Measurements from ENCODE around the gene RPL19.
"Not testable (repeated sequence)": the region's sequence is repeated elsewhere in the genome, so short reads cannot be mapped to it uniquely, and the experiment has no call there.

Gene RPL19

GRCh38 chr17:39200070-39200879 lies at the start of gene RPL19:
TSS of gene RPL19 (plus strand) at chr17:39200283. CDS start at chr17:39200345, 62 bp downstream.
- no peak for DNase-seq

- no peak for DNase-seq
Measured at GRCh38 chr17:39150795-39151149, 49.3 kb upstream of the RPL19 start.

GRCh38 chr17:39151150-39151942 lies 48.7 kb upstream of the RPL19 start, which contains the start of gene PLXDC1:
TSS of gene PLXDC1 (minus strand) at chr17:39151637. CDS start at chr17:39151437, 200 bp downstream.
- no peak for DNase-seq

GRCh38 chr17:39151943-39152818 lies 47.9 kb upstream of the RPL19 start:
- DNase-seq: peak; percentile 73

- peak; percentile 89 for DNase-seq
Measured at GRCh38 chr17:39153599-39154051, 46.5 kb upstream of the RPL19 start.

- DNase-seq: no peak
Measured at GRCh38 chr17:39155654-39156053, 44.4 kb upstream of the RPL19 start.

- DNase-seq: no peak
Measured at GRCh38 chr17:39156491-39156890, 43.6 kb upstream of the RPL19 start.

- DNase-seq: no peak
Measured at GRCh38 chr17:39158623-39159022, 41.5 kb upstream of the RPL19 start.

GRCh38 chr17:39161962-39162361 lies 38.1 kb upstream of the RPL19 start:
- DNase-seq: no peak

GRCh38 chr17:39164675-39165143 lies 35.4 kb upstream of the RPL19 start:
- peak; percentile 55 for DNase-seq

GRCh38 chr17:39165178-39165840 lies 34.8 kb upstream of the RPL19 start:
- DNase-seq: no peak

- DNase-seq: no peak
Measured at GRCh38 chr17:39165841-39166349, 34.2 kb upstream of the RPL19 start, which contains the start of gene ARL5C. TSS of gene ARL5C (minus strand) at chr17:39166161. CDS start at chr17:39165760, 401 bp downstream.

GRCh38 chr17:39166437-39167335 lies 33.4 kb upstream of the RPL19 start:
- no peak for DNase-seq

GRCh38 chr17:39167476-39167875 lies 32.6 kb upstream of the RPL19 start:
- no peak for DNase-seq

- DNase-seq: not testable (repeated sequence)
Measured at GRCh38 chr17:39168503-39168902, 31.6 kb upstream of the RPL19 start.

- no peak for DNase-seq
Measured at GRCh38 chr17:39169101-39169500, 31.0 kb upstream of the RPL19 start.

GRCh38 chr17:39169518-39169917 lies 30.6 kb upstream of the RPL19 start:
- DNase-seq: no peak

- no peak for DNase-seq
Measured at GRCh38 chr17:39170109-39170508, 30.0 kb upstream of the RPL19 start.

GRCh38 chr17:39170558-39170957 lies 29.5 kb upstream of the RPL19 start:
- DNase-seq: no peak

- DNase-seq: no peak
Measured at GRCh38 chr17:39171933-39172332, 28.1 kb upstream of the RPL19 start.

- no peak for DNase-seq
Measured at GRCh38 chr17:39173080-39173479, 27.0 kb upstream of the RPL19 start.

All from NCI-H1694 treated with DMSO at 0.1 percent for 48 hours (cell line).